Spleen (tissue), 7 donors: ENCODE results near the gene GREB1.

Experiments used
- CTCF ChIP-seq, 11 experiments: fragments of 200-600 bp in 7 of 11; fragments of 450-650 bp in 4 of 11; sonication (generic) in 4 of 11; IDR thresholded peaks in 8 of 11; conservative IDR thresholded peaks in 3 of 11; 1 replicate in 7 of 11; 2 replicates in 4 of 11; pipeline versions ENCODE4 v1.4.0 to v1.8.0; 2016 to 2021; ENCODE audit warnings: antibody characterized with exemption in 11 of 11, inconsistent platforms in 4 of 11, mild to moderate bottlenecking in 1 of 11
- POLR2AphosphoS5 ChIP-seq, 3 donors: sonication (generic); formaldehyde crosslinking; IDR thresholded peaks; one replicate each; pipeline ENCODE4 v1.5.1; 2017; ENCODE audit warnings: antibody characterized with exemption in 3 of 3
- donor health status: DM: no; HTN: no; CAD: no; lungs with moderate emphysema.
- donor health status: DM: no; HTN: no; CAD: no.
- donor health status: DM: no; HTN: no; CAD: no.

GRCh38 chr2:11680182-11680900 is 146.5 kb downstream of the GREB1 start:
- no peak for TF ChIP-seq CTCF (IDR thresholded peaks at IDR 0.05 in 8 of 11, conservative IDR thresholded peaks at IDR 0.05 in 3 of 11)
- TF ChIP-seq POLR2AphosphoS5 (IDR thresholded peaks at IDR 0.05) = no peak
